Activated T-cell treated with anti-CD3 and anti-CD28 coated beads, Interleukin-2, amount 50 U/mL, for 4 hours (primary cell): Measurements from ENCODE around the gene CCDC174. TPM values are rescaled to one million over a fixed set of nuclear protein-coding genes. Genes with fewer than 3 reads are reported as not detected.
"Not testable (repeated sequence)": the region's sequence is repeated elsewhere in the genome, so short reads cannot be mapped to it uniquely, and the experiment has no call there.

Source experiments
- ATAC-seq, 2 donors: fragments of 200-7000 bp; cut with Tn5 transposase; one replicate each; pipeline ENCODE4 v1.10.0; 2021
- DNase-seq: peaks from one replicate; pipeline ENCODE4 v3.0.0-alpha.2; 2020
- H3K27me3 Mint-ChIP-seq: one replicate; pipeline ENCODE4 v1.8.0; 2021; ENCODE audit warnings: low read depth, mixed read lengths
- H3K36me3 Mint-ChIP-seq: one replicate; pipeline ENCODE4 v1.8.0; 2022; ENCODE audit warnings: mixed read lengths; ENCODE audit not compliant: insufficient read depth
- H3K4me1 Mint-ChIP-seq: one replicate; pipeline ENCODE4 v1.8.0; 2021; ENCODE audit warnings: low read depth, mixed read lengths
- H3K4me3 Mint-ChIP-seq: one replicate; pipeline ENCODE4 v1.8.0; 2021; ENCODE audit warnings: mild to moderate bottlenecking, moderate library complexity, mixed read lengths
- H3K9me3 Mint-ChIP-seq: one replicate; pipeline ENCODE4 v1.8.0; 2021; ENCODE audit warnings: mixed read lengths
- total RNA-seq, 3 donors: library from RNA; stranded (reverse); gene quantifications; one replicate each; pipeline ENCODE4 v1.2.1, GENCODE V29; 2021

The CCDC174 gene
- total RNA-seq, 3 donors from 2014 or later = 13.7 to 18.2 (median 15.4) TPM

DNA sequence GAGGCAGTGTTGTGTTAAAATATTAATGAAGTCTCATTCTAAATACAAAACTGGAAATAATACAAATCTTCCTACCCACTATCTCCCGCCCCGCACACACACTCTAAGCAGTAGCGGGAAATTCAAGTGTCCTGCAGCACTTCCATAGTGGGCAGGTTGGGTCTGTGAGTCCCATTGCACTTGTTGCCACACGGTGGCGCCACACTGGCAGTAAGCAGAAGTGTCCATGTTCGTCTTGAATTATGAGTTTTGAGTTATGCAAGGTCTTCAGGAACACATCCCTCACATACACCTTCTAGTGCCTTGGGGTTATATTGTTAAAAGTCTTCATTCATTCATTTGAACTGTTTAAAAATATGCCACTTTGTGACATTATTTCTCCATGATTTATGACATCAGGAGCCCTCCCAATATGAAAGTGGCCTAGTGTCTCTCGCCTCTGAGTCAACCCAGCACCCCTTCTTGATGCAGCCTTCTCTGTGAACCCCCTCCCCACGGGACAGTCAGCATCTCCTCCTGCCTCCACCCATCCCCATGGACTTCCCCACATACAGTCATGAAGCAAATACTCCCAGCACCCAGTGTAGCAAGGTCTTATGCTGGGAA is 17.6 kb upstream of the CCDC174 start:
- DNase-seq = peak; percentile 35
- Mint-ChIP-seq H3K36me3 (no peaks in the 10 kb centered on the region), H3K4me1 (no peaks in the 10 kb centered on the region), H3K9me3 (no peaks in the 10 kb centered on the region), H3K27me3 (peaks cover 30% of the 10 kb centered on the region), H3K4me3 (no peak overlapping the region)
- peak; percentile 80 to 84 for ATAC-seq

DNA sequence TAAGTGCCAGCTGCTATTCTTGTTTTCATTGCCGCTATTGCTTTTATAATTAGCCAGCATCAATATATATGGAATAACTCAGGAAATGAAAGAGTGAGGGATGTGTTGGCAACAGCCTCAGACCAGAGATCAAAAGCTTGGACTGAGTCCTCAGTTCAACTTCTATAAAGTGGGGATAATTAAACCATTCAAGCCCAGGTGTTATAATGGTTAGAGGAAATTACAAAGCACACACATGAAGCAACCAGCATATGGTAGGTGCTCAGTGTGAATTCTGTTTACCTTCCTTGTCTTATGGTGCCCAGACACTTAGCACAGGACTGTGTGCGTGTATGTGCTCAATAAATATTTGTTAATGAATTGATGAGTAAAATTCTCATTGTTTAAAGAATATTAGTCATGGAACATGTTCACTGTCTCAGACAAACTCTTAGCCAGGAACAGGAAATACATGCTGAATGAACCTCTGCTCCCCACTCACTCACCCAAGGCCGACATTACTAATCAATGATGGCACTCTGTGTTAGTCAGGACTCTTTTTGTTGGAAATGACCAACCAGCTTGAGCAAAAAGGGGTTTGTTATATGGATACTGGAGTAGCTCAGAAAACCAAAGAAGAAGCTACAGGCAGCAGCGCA is 16.7 kb upstream of the CCDC174 start:
- Mint-ChIP-seq H3K27me3 (peaks cover 39% of the 10 kb centered on the region), H3K4me3 (no peak overlapping the region), H3K4me1 (no peaks in the 10 kb centered on the region), H3K9me3 (no peaks in the 10 kb centered on the region), H3K36me3 (no peaks in the 10 kb centered on the region)
- ATAC-seq (no peak), DNase-seq (no peak)

DNA sequence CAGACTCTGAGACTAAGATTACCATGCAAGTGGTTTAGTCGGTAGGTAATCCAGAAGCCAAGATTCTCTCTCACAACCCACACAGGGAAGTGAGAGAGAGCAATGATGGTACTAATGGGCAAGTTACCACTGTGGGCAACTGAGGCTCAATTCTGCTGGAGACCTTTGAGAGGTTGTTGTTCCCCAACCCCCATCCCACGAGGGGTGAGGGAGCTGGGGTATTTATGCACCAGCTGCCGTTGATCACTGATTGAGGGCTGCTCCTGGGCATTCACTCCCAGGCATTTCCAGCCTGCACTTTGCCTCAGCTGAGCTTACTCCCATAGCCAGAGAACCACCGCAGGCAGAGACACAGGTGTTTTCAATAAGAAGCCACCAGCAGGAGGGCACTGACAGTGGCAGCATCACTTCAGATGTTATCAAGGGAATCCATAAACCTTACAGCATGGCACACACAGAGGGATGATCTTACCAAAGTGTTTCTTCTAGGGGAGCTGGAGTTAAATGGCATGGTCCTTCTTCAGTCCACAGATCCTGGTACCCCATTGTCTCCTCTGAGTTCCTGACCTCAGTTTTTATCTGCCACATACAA is 15.0 kb upstream of the CCDC174 start:
- H3K27me3 Mint-ChIP-seq = peaks cover 48% of the 10 kb centered on the region
- ATAC-seq (no peak), DNase-seq (no peak)
- no peaks in the 10 kb centered on the region for H3K4me1 Mint-ChIP-seq
- no peaks in the 10 kb centered on the region for H3K36me3 Mint-ChIP-seq
- H3K9me3 Mint-ChIP-seq = no peaks in the 10 kb centered on the region
- no peak overlapping the region for H3K4me3 Mint-ChIP-seq

DNA sequence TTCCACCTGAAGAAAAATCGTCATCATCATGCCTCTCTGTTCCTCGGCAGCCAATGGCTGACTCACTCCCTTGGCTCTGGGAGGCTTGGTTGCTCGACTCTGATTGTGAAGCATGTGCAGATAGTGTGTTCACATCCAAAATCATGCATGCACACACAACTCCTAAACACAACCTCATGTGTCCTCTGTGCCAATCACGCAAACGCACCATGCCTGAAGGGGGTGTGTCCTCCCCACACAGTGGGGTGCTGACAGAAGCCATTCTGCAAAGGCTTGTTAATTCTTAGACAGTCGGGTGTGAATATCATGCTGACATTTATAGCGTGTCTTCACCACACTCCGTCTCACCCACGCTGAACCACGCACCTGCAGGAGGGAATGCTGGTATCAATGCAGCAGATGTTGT is 11.4 kb upstream of the CCDC174 start:
- no peak for DNase-seq
- H3K36me3 Mint-ChIP-seq = no peaks in the 10 kb centered on the region
- no peaks in the 10 kb centered on the region for H3K9me3 Mint-ChIP-seq
- H3K4me1 Mint-ChIP-seq = no peaks in the 10 kb centered on the region
- no peak overlapping the region for H3K4me3 Mint-ChIP-seq
- ATAC-seq = no peak
- H3K27me3 Mint-ChIP-seq = peaks cover 49% of the 10 kb centered on the region

DNA sequence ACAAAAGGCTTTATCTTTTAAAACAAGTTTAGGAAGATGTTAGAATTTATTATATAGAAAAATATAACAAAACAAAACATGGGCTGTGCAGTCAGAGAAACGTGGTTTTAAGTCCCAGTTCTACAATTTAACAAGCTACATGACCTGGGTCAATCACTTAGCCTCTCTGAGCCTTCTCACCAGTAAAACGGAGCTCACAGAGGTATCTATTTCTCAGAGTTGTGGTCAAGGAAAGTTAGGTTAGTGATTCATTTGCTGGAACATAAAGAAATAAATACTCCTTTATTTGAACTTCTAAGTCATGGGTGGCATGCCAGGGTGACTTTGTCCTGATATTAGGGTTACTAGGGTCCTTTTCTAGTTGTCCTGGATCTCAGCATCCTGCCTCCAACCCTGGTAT is 10.8 kb upstream of the CCDC174 start:
- Mint-ChIP-seq H3K4me1 (no peaks in the 10 kb centered on the region), H3K9me3 (no peaks in the 10 kb centered on the region), H3K4me3 (no peak overlapping the region), H3K36me3 (no peaks in the 10 kb centered on the region), H3K27me3 (peaks cover 47% of the 10 kb centered on the region)
- ATAC-seq (no peak), DNase-seq (no peak)

DNA sequence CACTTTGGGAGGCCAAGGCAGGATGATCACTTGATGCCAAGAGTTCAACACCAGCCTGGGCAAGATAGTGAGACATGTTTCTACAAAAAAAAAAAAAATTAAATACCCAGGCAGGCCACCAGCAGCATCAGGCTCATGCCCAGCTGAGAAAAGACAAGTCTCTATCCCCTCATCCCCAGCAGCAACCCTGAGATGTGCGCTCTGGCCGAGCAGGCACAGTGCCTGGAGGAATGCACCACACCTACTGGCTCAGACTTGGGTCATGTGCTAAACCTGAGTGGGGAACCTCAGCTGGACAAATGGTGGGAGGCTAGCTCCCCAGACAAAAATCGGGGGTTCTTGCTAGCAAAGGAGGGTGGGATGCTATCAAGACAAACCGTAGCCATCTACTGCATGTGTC is 10.2 kb upstream of the CCDC174 start:
- ATAC-seq = no peak
- no peaks in the 10 kb centered on the region for H3K9me3 Mint-ChIP-seq

DNA sequence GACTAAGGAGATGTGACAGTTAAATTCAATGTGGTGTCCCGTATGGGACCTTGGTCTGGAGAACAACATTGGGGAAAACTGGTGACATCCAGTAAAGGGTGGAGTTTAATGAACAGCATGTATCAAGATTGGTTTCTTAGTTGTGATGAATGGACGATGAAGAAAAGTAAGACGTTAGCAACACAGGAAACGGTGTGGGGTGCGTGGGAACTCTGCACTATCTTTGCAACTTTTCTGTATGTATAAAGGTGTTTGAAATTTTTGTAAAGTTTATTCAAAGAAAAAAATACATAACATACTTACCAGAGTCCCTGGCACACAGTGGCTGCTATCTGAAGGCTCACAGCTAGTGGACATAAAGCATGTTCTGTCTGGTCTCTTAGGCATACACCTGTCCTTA is 6.1 kb upstream of the CCDC174 start:
- DNase-seq = no peak
- no peak for ATAC-seq
- no peaks in the 10 kb centered on the region for H3K36me3 Mint-ChIP-seq
- H3K27me3 Mint-ChIP-seq = peaks cover 7% of the 10 kb centered on the region
- H3K4me1 Mint-ChIP-seq = peaks cover 9% of the 10 kb centered on the region
- no peak overlapping the region for H3K4me3 Mint-ChIP-seq
- H3K9me3 Mint-ChIP-seq = no peaks in the 10 kb centered on the region

More for the DNA sequence above, 10.2 kb upstream of the CCDC174 start:
- Mint-ChIP-seq H3K27me3 (peaks cover 44% of the 10 kb centered on the region), H3K36me3 (no peaks in the 10 kb centered on the region), H3K4me3 (no peak overlapping the region), H3K4me1 (no peaks in the 10 kb centered on the region)
- DNase-seq = no peak

DNA sequence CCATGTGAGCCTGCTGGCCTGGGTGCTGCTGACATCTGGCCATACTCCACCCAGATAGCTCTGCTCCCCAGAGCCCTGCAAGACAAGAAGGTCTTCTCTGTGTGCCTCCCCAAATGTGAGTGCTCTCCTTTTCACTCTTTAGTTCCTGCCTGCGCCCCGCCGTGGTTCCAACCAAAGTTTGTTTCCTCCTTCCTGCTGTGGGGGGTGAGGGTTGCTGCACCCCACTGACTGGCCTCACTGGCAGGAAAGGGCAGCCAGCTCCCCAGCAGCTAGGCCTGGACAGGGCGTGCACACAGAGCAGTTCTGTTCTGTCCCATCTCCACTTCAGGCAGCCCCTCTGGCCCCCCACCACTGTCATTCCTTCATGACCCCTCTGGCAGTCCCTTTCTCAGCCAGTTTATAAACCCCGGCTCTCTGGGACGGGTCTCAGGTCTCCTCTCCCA is 5.4 kb upstream of the CCDC174 start:
- no peaks in the 10 kb centered on the region for H3K9me3 Mint-ChIP-seq
- peaks cover 3% of the 10 kb centered on the region for H3K27me3 Mint-ChIP-seq
- H3K4me3 Mint-ChIP-seq = no peak overlapping the region
- H3K36me3 Mint-ChIP-seq = no peaks in the 10 kb centered on the region
- H3K4me1 Mint-ChIP-seq = peaks cover 13% of the 10 kb centered on the region
- ATAC-seq = no peak
- DNase-seq = no peak

GRCh38 chr3:14646589-14647413 is 4.8 kb upstream of the CCDC174 start:
- H3K36me3 Mint-ChIP-seq = no peaks in the 10 kb centered on the region
- no peak overlapping the region for H3K4me3 Mint-ChIP-seq
- ATAC-seq = no peak
- DNase-seq = no peak
- no peaks in the 10 kb centered on the region for H3K9me3 Mint-ChIP-seq
- H3K27me3 Mint-ChIP-seq = peaks cover 3% of the 10 kb centered on the region
- H3K4me1 Mint-ChIP-seq = peaks cover 15% of the 10 kb centered on the region

- no peak for ATAC-seq
- Mint-ChIP-seq H3K4me3 (no peak overlapping the region), H3K9me3 (no peaks in the 10 kb centered on the region), H3K4me1 (peaks cover 27% of the 10 kb centered on the region), H3K27me3 (no peaks in the 10 kb centered on the region), H3K36me3 (no peaks in the 10 kb centered on the region)
- no peak for DNase-seq
Observed at GRCh38 chr3:14647976-14648955, 3.3 kb upstream of the CCDC174 start.

DNA sequence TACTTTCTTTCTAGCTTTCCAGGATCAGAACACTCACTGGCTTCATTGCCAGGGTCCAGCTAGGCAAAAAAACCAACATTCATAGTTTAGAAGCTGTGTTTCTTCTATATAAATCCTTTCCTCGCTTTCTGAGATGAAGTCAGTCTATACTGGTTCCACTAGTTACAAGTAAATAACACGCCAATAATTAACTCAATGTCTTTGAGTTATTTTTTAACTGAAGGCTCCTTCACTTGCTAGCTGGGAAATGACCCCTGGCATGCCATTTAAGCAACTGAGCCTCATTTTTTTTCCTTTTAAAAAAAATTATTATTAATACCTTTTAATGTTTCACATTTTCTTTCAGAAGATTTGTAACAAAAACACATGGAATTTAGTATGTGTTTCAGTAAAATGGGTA is 2.1 kb upstream of the CCDC174 start:
- no peak for DNase-seq
- no peak for ATAC-seq
- Mint-ChIP-seq H3K36me3 (no peaks in the 10 kb centered on the region), H3K4me1 (peaks cover 37% of the 10 kb centered on the region), H3K27me3 (no peaks in the 10 kb centered on the region), H3K4me3 (no peak overlapping the region), H3K9me3 (no peaks in the 10 kb centered on the region)

GRCh38 chr3:14650193-14650592 is 1.4 kb upstream of the CCDC174 start:
- ATAC-seq = no peak
- Mint-ChIP-seq H3K4me1 (peaks cover 37% of the 10 kb centered on the region), H3K4me3 (peak overlapping the region; percentile 98), H3K9me3 (no peaks in the 10 kb centered on the region), H3K36me3 (peaks cover 2% of the 10 kb centered on the region), H3K27me3 (no peaks in the 10 kb centered on the region)
- no peak for DNase-seq

- peaks cover 19% of the 10 kb centered on the region for H3K36me3 Mint-ChIP-seq
- peaks cover 44% of the 10 kb centered on the region for H3K4me1 Mint-ChIP-seq
Observed at GRCh38 chr3:14652360-14652907, 872 bp downstream of the CCDC174 start.

More at GRCh38 chr3:14652360-14652907, 872 bp downstream of the CCDC174 start:
- peak overlapping the region; percentile 98 for H3K4me3 Mint-ChIP-seq
- not testable (repeated sequence) for H3K27me3 Mint-ChIP-seq, ATAC-seq, DNase-seq, H3K9me3 Mint-ChIP-seq
